ENCODE data around the gene SAP30BP. TPM values are rescaled to one million over a fixed set of nuclear protein-coding genes. Genes with fewer than 3 reads are reported as not detected.

Gene SAP30BP
- total and polyA plus RNA-seq, 2 experiments from 2014 or later, result 44.9 to 97.9 TPM

DNA sequence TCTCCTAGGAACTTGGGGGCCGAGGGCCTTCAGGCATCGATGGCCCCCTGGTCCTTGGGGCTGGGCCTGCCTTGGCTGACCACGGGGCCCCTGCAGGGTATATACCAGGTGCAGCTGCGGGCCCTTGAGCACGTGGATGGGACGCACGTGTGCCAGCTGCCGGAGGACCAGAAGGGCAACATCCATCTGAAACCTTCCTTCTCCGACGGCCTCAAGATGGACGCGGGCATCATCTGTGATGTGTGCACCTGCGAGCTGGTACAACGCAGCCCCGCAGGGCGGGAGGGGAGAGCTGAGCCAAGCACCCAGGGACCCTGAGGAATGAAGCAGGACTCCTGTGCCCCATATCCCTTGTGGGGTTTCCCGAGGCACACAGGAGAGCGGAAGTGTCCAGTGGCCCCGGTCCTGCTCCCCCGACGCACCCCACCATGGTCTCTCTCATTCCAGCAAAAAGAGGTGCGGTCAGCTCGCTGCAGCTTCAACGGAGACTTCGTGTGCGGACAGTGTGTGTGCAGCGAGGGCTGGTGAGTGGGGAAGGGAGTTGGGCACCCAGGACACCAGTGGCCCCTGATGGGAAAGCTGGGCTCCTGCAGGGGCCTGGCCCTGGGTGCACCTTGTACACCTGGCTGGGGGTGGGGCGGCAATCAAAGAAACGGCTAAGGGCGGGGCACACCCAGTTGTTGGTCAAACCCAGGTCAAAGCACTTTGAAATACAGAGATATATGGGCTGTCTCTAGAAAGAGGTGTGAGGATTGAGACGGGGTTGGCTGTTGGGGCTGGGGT, 64.8 kb downstream of the SAP30BP start (continued):
- TF ChIP-seq, protein P1, sequence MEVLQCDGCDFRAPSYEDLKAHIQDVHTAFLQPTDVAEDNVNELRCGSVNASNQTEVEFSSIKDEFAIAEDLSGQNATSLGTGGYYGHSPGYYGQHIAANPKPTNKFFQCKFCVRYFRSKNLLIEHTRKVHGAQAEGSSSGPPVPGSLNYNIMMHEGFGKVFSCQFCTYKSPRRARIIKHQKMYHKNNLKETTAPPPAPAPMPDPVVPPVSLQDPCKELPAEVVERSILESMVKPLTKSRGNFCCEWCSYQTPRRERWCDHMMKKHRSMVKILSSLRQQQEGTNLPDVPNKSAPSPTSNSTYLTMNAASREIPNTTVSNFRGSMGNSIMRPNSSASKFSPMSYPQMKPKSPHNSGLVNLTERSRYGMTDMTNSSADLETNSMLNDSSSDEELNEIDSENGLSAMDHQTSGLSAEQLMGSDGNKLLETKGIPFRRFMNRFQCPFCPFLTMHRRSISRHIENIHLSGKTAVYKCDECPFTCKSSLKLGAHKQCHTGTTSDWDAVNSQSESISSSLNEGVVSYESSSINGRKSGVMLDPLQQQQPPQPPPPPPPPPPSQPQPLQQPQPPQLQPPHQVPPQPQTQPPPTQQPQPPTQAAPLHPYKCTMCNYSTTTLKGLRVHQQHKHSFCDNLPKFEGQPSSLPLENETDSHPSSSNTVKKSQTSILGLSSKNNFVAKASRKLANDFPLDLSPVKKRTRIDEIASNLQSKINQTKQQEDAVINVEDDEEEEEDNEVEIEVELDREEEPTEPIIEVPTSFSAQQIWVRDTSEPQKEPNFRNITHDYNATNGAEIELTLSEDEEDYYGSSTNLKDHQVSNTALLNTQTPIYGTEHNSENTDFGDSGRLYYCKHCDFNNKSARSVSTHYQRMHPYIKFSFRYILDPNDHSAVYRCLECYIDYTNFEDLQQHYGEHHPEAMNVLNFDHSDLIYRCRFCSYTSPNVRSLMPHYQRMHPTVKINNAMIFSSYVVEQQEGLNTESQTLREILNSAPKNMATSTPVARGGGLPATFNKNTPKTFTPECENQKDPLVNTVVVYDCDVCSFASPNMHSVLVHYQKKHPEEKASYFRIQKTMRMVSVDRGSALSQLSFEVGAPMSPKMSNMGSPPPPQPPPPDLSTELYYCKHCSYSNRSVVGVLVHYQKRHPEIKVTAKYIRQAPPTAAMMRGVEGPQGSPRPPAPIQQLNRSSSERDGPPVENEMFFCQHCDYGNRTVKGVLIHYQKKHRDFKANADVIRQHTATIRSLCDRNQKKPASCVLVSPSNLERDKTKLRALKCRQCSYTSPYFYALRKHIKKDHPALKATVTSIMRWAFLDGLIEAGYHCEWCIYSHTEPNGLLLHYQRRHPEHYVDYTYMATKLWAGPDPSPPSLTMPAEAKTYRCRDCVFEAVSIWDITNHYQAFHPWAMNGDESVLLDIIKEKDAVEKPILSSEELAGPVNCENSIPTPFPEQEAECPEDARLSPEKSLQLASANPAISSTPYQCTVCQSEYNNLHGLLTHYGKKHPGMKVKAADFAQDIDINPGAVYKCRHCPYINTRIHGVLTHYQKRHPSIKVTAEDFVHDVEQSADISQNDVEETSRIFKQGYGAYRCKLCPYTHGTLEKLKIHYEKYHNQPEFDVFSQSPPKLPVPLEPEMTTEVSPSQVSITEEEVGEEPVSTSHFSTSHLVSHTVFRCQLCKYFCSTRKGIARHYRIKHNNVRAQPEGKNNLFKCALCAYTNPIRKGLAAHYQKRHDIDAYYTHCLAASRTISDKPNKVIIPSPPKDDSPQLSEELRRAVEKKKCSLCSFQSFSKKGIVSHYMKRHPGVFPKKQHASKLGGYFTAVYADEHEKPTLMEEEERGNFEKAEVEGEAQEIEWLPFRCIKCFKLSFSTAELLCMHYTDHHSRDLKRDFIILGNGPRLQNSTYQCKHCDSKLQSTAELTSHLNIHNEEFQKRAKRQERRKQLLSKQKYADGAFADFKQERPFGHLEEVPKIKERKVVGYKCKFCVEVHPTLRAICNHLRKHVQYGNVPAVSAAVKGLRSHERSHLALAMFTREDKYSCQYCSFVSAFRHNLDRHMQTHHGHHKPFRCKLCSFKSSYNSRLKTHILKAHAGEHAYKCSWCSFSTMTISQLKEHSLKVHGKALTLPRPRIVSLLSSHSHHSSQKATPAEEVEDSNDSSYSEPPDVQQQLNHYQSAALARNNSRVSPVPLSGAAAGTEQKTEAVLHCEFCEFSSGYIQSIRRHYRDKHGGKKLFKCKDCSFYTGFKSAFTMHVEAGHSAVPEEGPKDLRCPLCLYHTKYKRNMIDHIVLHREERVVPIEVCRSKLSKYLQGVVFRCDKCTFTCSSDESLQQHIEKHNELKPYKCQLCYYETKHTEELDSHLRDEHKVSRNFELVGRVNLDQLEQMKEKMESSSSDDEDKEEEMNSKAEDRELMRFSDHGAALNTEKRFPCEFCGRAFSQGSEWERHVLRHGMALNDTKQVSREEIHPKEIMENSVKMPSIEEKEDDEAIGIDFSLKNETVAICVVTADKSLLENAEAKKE (CRISPR knock-in tag; IDR thresholded peaks at IDR 0.05), result no peak
- TF ChIP-seq JUNB (IDR thresholded peaks at IDR 0.05; ENCODE audit: unreplicated experiment) (no peak), ZNF114 (CRISPR knock-in tag; IDR thresholded peaks at IDR 0.05) (no peak), NANOG (IDR thresholded peaks at IDR 0.05; ENCODE audit: borderline replicate concordance) (no peak), POLR2AphosphoS5 (IDR thresholded peaks at IDR 0.05; ENCODE audit: low read depth) (no peak)
- TF ChIP-seq, protein P2, sequence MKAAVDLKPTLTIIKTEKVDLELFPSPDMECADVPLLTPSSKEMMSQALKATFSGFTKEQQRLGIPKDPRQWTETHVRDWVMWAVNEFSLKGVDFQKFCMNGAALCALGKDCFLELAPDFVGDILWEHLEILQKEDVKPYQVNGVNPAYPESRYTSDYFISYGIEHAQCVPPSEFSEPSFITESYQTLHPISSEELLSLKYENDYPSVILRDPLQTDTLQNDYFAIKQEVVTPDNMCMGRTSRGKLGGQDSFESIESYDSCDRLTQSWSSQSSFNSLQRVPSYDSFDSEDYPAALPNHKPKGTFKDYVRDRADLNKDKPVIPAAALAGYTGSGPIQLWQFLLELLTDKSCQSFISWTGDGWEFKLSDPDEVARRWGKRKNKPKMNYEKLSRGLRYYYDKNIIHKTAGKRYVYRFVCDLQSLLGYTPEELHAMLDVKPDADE (IDR thresholded peaks at IDR 0.05), result no peak

DNA sequence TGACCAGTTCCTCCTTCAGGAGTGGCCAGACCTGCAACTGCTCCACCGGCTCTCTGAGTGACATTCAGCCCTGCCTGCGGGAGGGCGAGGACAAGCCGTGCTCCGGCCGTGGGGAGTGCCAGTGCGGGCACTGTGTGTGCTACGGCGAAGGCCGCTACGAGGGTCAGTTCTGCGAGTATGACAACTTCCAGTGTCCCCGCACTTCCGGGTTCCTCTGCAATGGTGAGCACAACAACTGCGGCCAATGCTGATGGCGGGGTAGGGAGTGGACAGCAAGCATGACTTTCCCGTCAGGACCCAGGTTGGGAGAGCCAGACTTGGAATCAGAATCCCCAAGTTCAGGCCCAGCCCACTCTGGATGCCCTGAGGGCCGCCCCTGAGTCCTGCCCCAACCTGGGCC, 66.3 kb downstream of the SAP30BP start:
- Mint-ChIP-seq H3K27me3 (ENCODE audit: insufficient read depth, low read depth, poor library complexity) (peaks cover 2% of the 10 kb centered on the region), H3K4me3 (no peak overlapping the region), H3K27ac (no peak overlapping the region), H3K4me1 (0 out of 3 replicates have a peak, but pooled peaks cover 6% of the 10 kb centered on the region), H3K36me3 (ENCODE audit: low read depth) (no peaks in the 10 kb centered on the region; the same call in 2 of the 3 replicates), H3K9me3 (no peaks in the 10 kb centered on the region)
- Histone ChIP-seq H3K27me3 (ENCODE audit: insufficient read depth) (no peaks in the 10 kb centered on the region), H4K20me1 (replicated peaks; ENCODE audit: insufficient read depth) (no peaks in the 10 kb centered on the region), H3K4me2 (no peak overlapping the region), H3K36me3 (ENCODE audit: insufficient read depth) (no peaks in the 10 kb centered on the region), H3K4me3 (no peak overlapping the region), H3K9me2 (ENCODE audit: insufficient read depth) (no peaks in the 10 kb centered on the region), H2AFZ (no peak overlapping the region), H3F3A (replicated peaks; ENCODE audit: low read depth) (no peaks in the 10 kb centered on the region), H3K27ac (ENCODE audit: low read depth) (no peak overlapping the region), H3K79me2 (replicated peaks; ENCODE audit: insufficient read depth) (no peaks in the 10 kb centered on the region), H3K4me1 (ENCODE audit: insufficient read depth) (no peaks in the 10 kb centered on the region)
- no peak for ATAC-seq
- no peak for DNase-seq (ENCODE audit: low spot score)
- TF ChIP-seq ZNF331 (CRISPR knock-in tag; IDR thresholded peaks at IDR 0.05; ENCODE audit: low read depth), result no peak
- TF ChIP-seq ZNF114 (CRISPR knock-in tag; IDR thresholded peaks at IDR 0.05), result no peak
- TF ChIP-seq, protein P1 (CRISPR knock-in tag; IDR thresholded peaks at IDR 0.05), result no peak
- no peak for TF ChIP-seq JUNB (IDR thresholded peaks at IDR 0.05; ENCODE audit: unreplicated experiment)
- TF ChIP-seq POLR2AphosphoS5 (IDR thresholded peaks at IDR 0.05; ENCODE audit: low read depth), result no peak

Data from GM23338 (cell line).